ENCODE data around the gene HUNK.

HUNK gene

GRCh38 chr21:31920275-31920674, 47.5 kb downstream of the HUNK start:
- Histone ChIP-seq H3K27ac (ENCODE audit: low read length) (no peak overlapping the region), H3K27me3 (replicated peaks; ENCODE audit: insufficient read depth, low read length) (no peaks in the 10 kb centered on the region), H3K9me2 (replicated peaks; ENCODE audit: insufficient read depth, low read length) (no peaks in the 10 kb centered on the region), H3K4me2 (ENCODE audit: low read depth, low read length) (no peak overlapping the region), H3K79me2 (ENCODE audit: low read length) (no peaks in the 10 kb centered on the region), H4K20me1 (ENCODE audit: insufficient read depth, low read length) (no peaks in the 10 kb centered on the region), H2AFZ (ENCODE audit: low read length) (no peak overlapping the region), H3K9ac (ENCODE audit: low read length) (no peak overlapping the region), H3F3A (ENCODE audit: insufficient read depth, low read length) (no peaks in the 10 kb centered on the region), H3K9me3 (replicated peaks; ENCODE audit: insufficient read depth, low read length) (no peaks in the 10 kb centered on the region), H3K4me3 (ENCODE audit: low read length) (no peak overlapping the region), H3K4me1 (ENCODE audit: low read length) (no peaks in the 10 kb centered on the region), H3K36me3 (replicated peaks; ENCODE audit: insufficient read depth, low read length) (no peaks in the 10 kb centered on the region)
- DNase-seq: no peak
- TF ChIP-seq CTCF (IDR thresholded peaks at IDR 0.05; ENCODE audit: low read length) (no peak), EZH2 (optimal IDR thresholded peaks at IDR 0.05; ENCODE audit: low read depth, low read length) (no peak), EZH2phosphoT487 (IDR thresholded peaks at IDR 0.05; ENCODE audit: low read length) (no peak)

- Histone ChIP-seq H3K4me2 (ENCODE audit: low read depth, low read length) (no peak overlapping the region), H4K20me1 (ENCODE audit: insufficient read depth, low read length) (no peaks in the 10 kb centered on the region), H3K9me2 (replicated peaks; ENCODE audit: insufficient read depth, low read length) (no peaks in the 10 kb centered on the region), H3K27me3 (replicated peaks; ENCODE audit: insufficient read depth, low read length) (no peaks in the 10 kb centered on the region), H3K79me2 (ENCODE audit: low read length) (no peaks in the 10 kb centered on the region), H3K4me1 (ENCODE audit: low read length) (no peaks in the 10 kb centered on the region), H3K27ac (ENCODE audit: low read length) (no peak overlapping the region), H3K4me3 (ENCODE audit: low read length) (no peak overlapping the region), H3K9ac (ENCODE audit: low read length) (no peak overlapping the region), H3K9me3 (replicated peaks; ENCODE audit: insufficient read depth, low read length) (no peaks in the 10 kb centered on the region), H3F3A (ENCODE audit: insufficient read depth, low read length) (no peaks in the 10 kb centered on the region), H2AFZ (ENCODE audit: low read length) (no peak overlapping the region), H3K36me3 (replicated peaks; ENCODE audit: insufficient read depth, low read length) (no peaks in the 10 kb centered on the region)
- TF ChIP-seq CTCF (IDR thresholded peaks at IDR 0.05; ENCODE audit: low read length): no peak
- no peak for TF ChIP-seq EZH2 (optimal IDR thresholded peaks at IDR 0.05; ENCODE audit: low read depth, low read length)
- DNase-seq: no peak
These were observed 48.3 kb downstream of the HUNK start for GRCh38 chr21:31921079-31921478.

DNA sequence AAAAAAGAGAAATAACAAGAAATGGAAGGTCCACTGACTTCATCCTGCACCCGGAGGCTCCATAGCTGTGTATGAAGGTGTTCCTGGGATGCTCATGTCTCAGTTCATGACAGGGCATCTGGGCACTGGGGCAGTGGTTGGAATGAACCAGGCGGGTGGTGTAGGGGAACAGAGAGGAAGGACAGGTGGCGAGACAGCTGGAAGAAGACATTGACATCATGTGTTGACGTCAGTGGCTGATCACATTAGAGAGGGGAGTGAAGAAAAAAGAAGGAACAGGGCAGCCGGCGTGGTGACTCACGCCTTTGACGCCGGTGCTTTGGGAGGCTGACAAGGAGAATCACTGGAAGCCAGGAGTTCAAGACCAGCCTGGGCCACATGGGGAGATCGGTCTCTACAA, 50.1 kb downstream of the HUNK start:
- no peaks in the 10 kb centered on the region for H3K4me1 ChIP-seq (ENCODE audit: low read length)
- TF ChIP-seq EZH2phosphoT487 (IDR thresholded peaks at IDR 0.05; ENCODE audit: low read length): no peak
- TF ChIP-seq EZH2 (optimal IDR thresholded peaks at IDR 0.05; ENCODE audit: low read depth, low read length): no peak
- no peak for TF ChIP-seq CTCF (IDR thresholded peaks at IDR 0.05; ENCODE audit: low read length)
- no peaks in the 10 kb centered on the region for H3K79me2 ChIP-seq (ENCODE audit: low read length)
- no peaks in the 10 kb centered on the region for H3F3A ChIP-seq (ENCODE audit: insufficient read depth, low read length)
- H3K4me3 ChIP-seq (ENCODE audit: low read length): no peak overlapping the region
- DNase-seq: no peak
- H2AFZ ChIP-seq (ENCODE audit: low read length): no peak overlapping the region
- no peaks in the 10 kb centered on the region for H4K20me1 ChIP-seq (ENCODE audit: insufficient read depth, low read length)
- no peaks in the 10 kb centered on the region for H3K36me3 ChIP-seq (replicated peaks; ENCODE audit: insufficient read depth, low read length)
- H3K27me3 ChIP-seq (replicated peaks; ENCODE audit: insufficient read depth, low read length): no peaks in the 10 kb centered on the region
- no peaks in the 10 kb centered on the region for H3K9me3 ChIP-seq (replicated peaks; ENCODE audit: insufficient read depth, low read length)
- no peak overlapping the region for H3K4me2 ChIP-seq (ENCODE audit: low read depth, low read length)
- H3K9ac ChIP-seq (ENCODE audit: low read length): no peak overlapping the region
- no peak overlapping the region for H3K27ac ChIP-seq (ENCODE audit: low read length)
- H3K9me2 ChIP-seq (replicated peaks; ENCODE audit: insufficient read depth, low read length): no peaks in the 10 kb centered on the region

Measured in MM.1S (cell line).